Bone marrow (tissue), 2 donors: ENCODE results near the gene EPHB1.

Source experiments
- DNase-seq, 2 donors: peaks; one replicate each; lab custom pipeline; 2025; lab: John Stamatoyannopoulos, UW

Gene EPHB1

DNA sequence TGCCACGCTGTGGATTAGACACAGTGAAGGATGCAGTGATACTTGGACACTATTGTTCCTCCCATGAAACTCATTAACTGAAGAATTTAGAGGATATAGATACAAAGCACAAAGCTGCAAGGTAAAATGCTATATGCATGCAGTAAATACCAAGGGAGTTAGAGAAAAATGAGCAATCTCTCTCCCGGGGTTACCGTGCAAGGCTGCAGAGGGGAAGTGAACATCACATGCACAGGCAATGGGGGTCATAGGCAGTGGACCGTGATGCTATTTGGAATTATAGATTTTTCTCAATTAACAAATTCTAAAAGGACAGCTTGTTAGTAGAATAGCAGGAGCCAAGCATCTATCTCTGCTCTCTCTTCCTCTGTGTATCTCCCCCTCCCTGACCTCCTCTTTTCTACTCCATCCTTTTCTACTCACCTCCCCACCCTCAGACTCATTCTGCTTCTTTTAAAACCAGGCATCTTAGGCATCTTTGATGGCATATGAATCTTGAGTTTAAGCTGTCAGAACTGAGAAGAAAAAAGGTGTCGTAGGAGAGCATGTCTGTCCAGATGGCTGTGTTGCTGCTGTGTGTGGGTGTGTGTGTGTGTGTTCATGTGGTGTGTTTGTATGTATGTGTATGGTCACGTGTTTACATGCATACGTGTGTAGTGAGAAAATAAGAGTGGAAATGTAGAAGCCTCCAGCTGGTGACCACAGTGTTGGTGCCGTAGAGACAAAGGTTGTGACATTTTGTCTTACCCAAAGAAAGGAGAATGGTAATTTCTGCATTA is 339.0 kb downstream of the EPHB1 start:
- DNase-seq = no peak

- DNase-seq = no peak
Measured at GRCh38 chr3:135134684-135135075, 339.6 kb downstream of the EPHB1 start.

- DNase-seq = no peak
Measured at GRCh38 chr3:135135445-135135844, 340.4 kb downstream of the EPHB1 start.

DNA sequence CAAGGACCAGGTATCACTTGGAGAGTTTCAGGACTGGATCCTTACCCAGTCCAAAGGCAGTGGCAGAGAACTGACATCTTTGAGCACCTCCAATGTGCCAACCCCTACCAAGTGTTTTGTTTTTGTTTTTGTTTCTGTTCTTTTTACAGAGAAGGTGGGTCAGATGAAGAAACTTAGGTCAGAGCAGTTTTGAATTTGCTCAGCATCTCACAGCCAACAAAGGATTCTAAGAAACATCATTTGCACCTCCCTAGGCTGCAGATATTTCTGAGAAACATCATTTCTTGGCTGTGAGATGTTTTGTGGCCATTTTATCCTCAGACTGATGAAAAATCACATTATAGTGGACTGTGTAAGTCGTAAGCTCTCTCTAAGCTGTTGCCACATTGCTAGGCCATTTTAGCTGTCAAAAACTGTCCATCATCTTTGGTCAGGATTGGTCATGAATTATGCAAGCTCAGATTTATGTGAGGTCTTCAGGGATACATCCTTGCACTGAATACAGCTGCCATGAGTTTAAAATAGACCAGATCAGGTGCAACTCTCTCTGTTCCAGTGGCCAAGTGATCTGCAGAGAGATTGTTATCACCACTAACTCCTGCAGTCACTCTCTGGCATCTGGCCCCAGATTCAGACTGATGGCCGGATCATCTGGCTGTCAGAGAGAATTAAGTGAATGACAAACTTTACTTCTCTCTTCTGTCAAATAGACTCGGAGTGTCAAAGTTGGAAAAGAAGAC is 341.5 kb downstream of the EPHB1 start:
- DNase-seq = no peak

- DNase-seq = no peak
Measured at GRCh38 chr3:135137296-135137695, 342.2 kb downstream of the EPHB1 start.

- DNase-seq = no peak
Measured at GRCh38 chr3:135138776-135139175, 343.7 kb downstream of the EPHB1 start.

- DNase-seq = no peak
Measured at GRCh38 chr3:135140591-135140990, 345.5 kb downstream of the EPHB1 start.

GRCh38 chr3:135141160-135141559 is 346.1 kb downstream of the EPHB1 start:
- DNase-seq = no peak

DNA sequence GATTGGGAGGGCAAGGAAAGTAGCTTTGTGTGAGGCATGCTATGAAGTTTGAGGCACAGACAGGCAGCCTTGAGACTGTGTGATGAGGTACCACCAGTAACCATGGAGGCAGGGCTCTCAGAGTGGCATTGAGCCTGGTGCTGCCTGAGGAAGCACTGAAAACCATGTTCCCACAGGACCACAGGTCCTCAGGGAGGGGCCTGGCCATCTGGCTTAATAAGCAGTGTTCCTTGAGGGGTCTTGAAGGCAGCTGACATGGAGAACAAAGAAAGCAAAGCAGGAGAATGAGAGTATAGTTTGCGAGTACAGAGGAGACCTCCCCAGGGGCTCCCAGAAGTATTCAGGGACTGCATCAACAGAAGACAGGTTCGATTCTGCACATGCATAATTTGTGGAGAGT is 346.6 kb downstream of the EPHB1 start:
- no peak for DNase-seq

DNA sequence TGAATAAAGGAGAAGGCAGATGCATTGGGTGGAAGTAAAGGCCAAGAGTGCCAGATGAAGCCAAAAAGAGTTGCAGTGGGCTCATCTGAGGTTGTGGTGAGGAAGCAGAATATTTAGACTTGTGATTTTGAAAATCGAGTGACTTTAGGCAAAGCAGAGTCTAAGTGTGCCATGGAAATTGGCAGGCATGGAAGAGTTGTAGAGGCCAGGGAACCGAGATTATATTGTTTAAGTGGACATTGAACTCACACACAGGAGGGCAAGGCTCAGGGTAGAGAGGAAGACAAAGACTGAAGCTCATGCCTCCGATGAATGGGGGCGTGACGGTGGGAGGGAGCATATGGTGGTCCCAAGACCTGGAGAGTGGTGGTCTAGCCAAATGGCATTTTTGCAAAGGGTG is 347.5 kb downstream of the EPHB1 start:
- no peak for DNase-seq

- no peak for DNase-seq
Measured at GRCh38 chr3:135143474-135143873, 348.4 kb downstream of the EPHB1 start.

DNA sequence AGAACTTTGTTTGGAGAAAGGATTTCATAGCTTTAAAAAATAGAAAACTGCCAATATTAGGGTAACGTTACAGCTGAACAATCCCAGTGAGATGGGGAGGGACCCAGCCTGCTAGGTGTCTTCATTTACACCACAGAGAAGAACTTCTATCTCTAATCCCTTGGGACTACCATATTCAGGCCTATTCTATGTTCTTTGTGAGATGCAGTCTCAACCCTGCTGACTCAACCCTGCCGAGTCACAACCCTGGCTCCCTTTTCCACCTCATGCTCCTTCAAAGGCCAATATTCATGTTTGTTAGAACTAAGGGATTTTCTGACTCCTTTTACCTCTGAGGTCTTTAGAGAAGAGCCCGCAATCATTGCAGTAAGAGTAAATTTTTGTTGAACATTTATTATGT is 350.5 kb downstream of the EPHB1 start:
- no peak for DNase-seq

DNA sequence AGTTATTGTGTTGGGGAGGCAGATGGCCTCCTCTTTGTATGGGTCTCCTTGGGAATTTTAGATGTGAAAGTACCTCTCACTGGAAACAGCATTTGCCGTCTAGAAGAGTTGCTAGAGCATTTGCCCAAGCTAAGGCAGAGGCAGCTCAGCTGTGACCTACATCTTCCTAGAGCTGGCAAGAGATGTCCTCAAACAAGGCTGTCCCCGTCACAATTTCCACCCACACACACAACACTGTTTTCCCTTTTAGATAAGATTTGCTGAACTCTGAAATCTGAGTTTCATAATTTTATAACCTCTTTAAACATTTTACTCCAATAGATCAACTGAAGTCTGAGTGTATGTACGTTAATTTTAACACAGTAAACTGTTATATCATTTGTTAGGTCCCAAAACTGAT is 352.6 kb downstream of the EPHB1 start:
- DNase-seq = no peak

DNA sequence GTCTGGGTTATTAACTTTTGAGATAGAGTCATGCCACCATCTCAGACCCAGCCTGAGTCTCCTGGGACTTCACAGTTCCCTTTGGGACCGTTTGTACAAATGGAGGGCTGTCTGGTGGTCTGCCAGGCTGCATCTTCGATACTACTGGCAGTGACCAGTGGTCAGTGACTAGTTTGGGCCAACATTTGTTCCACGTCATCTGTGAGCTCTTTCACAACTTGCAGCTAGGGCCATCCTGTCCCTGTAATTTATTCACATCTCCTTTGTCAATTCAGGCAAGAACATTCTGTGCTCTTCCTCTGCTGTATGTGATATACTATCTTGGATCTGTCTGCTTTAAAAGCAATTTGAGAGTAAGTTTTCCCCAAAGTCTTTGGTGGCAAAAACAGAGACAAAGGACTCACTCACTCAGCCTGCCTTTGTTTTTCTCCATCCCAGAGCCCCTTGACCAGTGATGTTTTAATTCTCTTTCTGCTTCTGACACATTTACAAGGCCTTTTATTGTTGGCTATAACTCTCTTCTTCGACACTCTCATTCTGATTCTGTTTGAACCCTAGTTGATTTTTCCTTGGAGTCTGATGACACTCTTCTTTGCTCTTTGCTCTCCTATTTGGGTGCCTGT is 353.4 kb downstream of the EPHB1 start:
- no peak for DNase-seq

GRCh38 chr3:135149707-135150681 is 354.9 kb downstream of the EPHB1 start:
- no peak for DNase-seq

GRCh38 chr3:135154186-135154585 is 359.1 kb downstream of the EPHB1 start:
- DNase-seq = no peak

GRCh38 chr3:135155228-135155627 is 360.2 kb downstream of the EPHB1 start:
- no peak for DNase-seq

DNA sequence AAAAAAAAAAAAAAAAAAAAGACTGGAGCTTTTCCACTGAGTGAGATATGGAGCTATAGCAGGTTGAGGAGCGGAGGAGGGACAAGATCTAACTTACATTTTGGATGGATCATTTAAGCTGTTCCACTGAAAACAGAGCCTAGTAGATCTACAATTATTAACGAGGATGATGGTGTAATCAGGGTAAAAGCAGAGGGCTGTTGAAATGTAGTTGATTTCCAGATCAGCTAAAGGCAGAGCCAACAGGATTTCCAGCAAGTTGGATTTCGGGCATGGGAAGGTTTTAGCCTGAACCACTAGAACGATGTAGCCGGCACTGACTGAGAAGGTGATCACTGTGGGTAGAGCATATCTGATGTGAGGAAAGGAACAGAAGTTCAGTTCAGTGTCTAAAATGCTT is 360.7 kb downstream of the EPHB1 start:
- no peak for DNase-seq

- DNase-seq = no peak
Measured at GRCh38 chr3:135157045-135157740, 362.1 kb downstream of the EPHB1 start.

DNA sequence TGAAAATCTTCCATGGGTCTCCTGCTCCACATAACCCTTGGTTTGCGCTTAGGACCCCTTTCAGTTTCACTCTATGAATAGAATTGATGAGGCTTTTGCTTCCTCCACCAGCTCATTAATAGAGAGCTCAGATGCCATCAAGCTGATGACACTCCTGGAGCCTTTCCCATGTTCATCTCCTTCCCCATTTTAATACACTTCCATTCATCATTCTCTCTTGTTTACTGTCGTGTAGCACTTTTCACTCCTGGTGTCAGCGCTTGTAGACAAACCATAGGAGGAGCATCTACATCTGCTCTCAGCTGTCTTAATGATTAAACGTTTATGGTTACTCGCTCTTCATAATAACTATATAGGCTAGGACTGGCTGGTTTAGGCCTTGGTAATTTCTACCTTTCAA is 363.5 kb downstream of the EPHB1 start:
- DNase-seq = no peak

DNA sequence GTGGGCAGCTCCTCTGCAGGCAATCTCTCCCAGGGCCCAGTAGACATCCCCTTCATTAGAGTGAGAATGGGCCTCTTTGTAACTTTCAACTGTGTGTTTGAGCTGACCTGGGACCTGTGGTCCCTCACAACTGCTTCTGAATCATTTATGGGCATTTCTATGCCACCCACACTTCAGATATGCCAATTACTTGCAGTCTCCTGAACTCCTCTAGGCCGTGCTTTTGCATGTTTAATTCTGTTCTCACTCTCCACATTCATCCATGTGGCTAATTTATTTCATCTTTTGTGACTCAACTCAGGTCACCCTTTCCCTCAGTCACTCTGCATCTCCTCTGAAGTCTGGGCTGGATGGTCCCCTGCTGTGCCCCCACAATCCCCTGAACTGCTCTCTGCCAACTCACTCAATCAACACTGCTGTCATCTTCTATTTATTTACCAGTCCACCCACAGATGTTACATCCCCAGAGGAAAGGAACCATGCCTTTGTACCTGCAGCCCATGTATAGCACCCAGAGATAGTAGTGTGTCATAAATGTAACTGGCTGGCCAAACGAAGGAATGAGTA is 364.7 kb downstream of the EPHB1 start:
- no peak for DNase-seq
